Spinal cord (tissue), 10 donors: ENCODE measurements around the gene TREML2. TPM values are rescaled to one million over a fixed set of nuclear protein-coding genes. Genes with fewer than 3 reads are reported as not detected.

Experiments
- DNase-seq, 6 donors: peaks; one replicate each; pipeline versions ENCODE4 v3.0.0 to v3.0.0-alpha.2; 2013 to 2015; ENCODE audit warnings: low spot score in 6 of 6, low read depth in 4 of 6
- H3K27ac ChIP-seq: one replicate; pipeline ENCODE4 v1.5.1; 2013; ENCODE audit warnings: low read depth, low read length, control low read depth
- H3K27me3 ChIP-seq: one replicate; pipeline ENCODE4 v1.6.1; 2013; ENCODE audit warnings: low read length; ENCODE audit not compliant: control insufficient read depth, insufficient read depth
- H3K36me3 ChIP-seq: one replicate; pipeline ENCODE4 v1.6.1; 2013; ENCODE audit warnings: low read length; ENCODE audit not compliant: control insufficient read depth, insufficient read depth
- H3K4me1 ChIP-seq: one replicate; pipeline ENCODE4 v1.6.1; 2013; ENCODE audit warnings: low read length; ENCODE audit not compliant: control insufficient read depth, insufficient read depth
- H3K4me3 ChIP-seq: one replicate; pipeline ENCODE4 v1.5.1; 2013; ENCODE audit warnings: low read depth, low read length, control low read depth
- H3K9me3 ChIP-seq: one replicate; pipeline ENCODE4 v1.6.1; 2013; ENCODE audit warnings: low read length; ENCODE audit not compliant: control insufficient read depth, insufficient read depth
- WGBS: methylation state at CpG from one replicate; pipeline ENCODE4 v1.1.5; 2013; ENCODE audit warnings: missing lambda C conversion rate; ENCODE audit not compliant: insufficient coverage; 5-methylcytosine and 5-hydroxymethylcytosine counted together
- polyA plus RNA-seq, 2 donors: library from polyadenylated mRNA; unstranded; fragments of 120-200 nt; gene quantifications; one replicate each; pipeline ENCODE4 v1.2.1, GENCODE V29; 2013; ENCODE audit not compliant: insufficient read length in 2 of 2
- total RNA-seq, 2 donors: library from RNA; depleted of rRNA in 1 of 2; stranded (reverse); fragments of 120-200 nt in 1 of 2; fragments of >200 nt in 1 of 2; gene quantifications; one replicate each; pipeline versions ENCODE4 v1.2.3 to v1.2.4, GENCODE V29; 2013 to 2014
- donor health status: healthy.

TREML2 gene
- total and polyA plus RNA-seq, 4 donors: 0.11 to 0.40 TPM; not detected in 2

DNA sequence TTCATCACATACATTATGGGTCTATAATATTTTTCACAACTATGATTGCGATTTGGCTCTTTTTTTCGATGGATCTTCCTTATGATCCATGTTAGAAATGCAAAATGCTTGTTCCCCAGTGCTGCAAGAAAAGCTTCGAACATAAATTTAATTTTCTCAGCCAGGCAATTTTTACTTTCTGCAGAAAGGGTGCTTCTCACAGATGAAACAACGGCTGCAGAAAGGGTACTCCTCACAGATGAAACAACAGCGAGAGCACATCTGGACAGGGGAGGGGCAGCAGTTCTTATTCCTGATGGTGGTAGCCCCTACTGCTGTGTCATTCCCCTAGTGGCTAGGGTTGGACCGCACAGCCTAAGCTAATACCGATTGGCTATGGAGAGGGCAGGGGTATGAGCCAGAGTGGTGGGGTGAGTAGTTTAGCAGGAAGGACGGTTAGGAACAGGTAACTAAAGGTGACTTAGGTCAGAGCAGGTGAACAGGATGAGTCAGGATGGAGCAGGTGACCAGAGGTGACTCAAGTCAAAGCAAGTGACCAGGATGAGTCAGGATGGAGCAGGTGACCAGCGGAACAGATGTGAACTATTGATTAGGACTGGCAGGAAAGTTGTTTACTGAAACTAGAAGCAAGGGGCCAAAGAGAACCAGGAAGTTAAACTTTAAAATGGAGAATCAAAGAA, 13.8 kb upstream of the TREML2 start:
- no peaks in the 10 kb centered on the region for H3K9me3 ChIP-seq
- no peaks in the 10 kb centered on the region for H3K27me3 ChIP-seq
- no peak overlapping the region for H3K4me3 ChIP-seq
- WGBS: 87% methylated on average over 9 of the region's 9 CpGs
- H3K27ac ChIP-seq: no peak overlapping the region
- H3K4me1 ChIP-seq: no peaks in the 10 kb centered on the region
- no peaks in the 10 kb centered on the region for H3K36me3 ChIP-seq
- no peak for DNase-seq

DNA sequence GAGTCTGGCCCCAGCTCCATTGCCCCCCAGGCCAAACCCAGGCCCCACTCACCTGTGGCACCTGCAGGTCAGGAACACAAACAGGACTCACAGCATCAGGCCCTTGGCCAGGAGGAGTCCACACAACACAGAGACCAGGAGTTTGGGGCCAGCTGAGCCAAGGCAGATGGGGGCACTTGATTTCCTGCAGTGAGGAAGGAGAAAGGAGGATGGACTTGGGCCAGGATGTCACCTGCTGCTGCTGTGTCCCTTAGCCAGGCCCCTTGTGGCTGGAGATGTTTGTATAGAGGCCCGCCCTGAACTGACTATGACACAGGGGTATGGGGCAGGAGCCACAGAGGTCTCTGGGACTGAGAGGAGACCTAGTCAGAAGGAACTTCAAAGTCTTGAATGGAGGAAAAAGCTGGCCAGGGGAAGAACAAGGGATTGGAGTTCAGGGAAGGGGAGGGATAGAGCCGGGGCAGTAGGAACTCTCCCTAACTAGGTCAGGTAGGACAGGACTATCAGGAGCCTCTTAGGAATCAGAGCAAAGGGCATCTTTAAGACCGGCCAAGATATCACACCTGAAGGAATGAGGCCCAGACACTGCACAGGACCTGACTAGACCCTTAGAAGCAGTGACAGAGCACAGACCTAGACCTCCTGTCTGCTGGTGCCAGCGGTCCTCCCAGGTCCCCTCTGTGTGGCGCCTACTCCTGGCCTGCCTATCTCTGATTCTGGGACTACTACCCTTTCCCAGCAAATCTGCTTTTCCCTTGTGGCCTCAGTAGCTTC, 8.8 kb upstream of the TREML2 start:
- no peak overlapping the region for H3K27ac ChIP-seq
- H3K36me3 ChIP-seq: no peaks in the 10 kb centered on the region
- no peaks in the 10 kb centered on the region for H3K4me1 ChIP-seq
- no peaks in the 10 kb centered on the region for H3K27me3 ChIP-seq
- H3K4me3 ChIP-seq: no peak overlapping the region
- 96% methylated on average over 4 of the region's 5 CpGs for WGBS
- DNase-seq: no peak
- peaks cover 1% of the 10 kb centered on the region for H3K9me3 ChIP-seq

- Histone ChIP-seq H3K27ac (no peak overlapping the region), H3K27me3 (no peaks in the 10 kb centered on the region), H3K9me3 (peaks cover 1% of the 10 kb centered on the region), H3K4me1 (no peaks in the 10 kb centered on the region), H3K4me3 (no peak overlapping the region), H3K36me3 (no peaks in the 10 kb centered on the region)
- 86% methylated on average over 4 of the region's 7 CpGs for WGBS
- no peak for DNase-seq
These were observed 7.6 kb upstream of the TREML2 start for GRCh38 chr6:41208439-41209106.

DNA sequence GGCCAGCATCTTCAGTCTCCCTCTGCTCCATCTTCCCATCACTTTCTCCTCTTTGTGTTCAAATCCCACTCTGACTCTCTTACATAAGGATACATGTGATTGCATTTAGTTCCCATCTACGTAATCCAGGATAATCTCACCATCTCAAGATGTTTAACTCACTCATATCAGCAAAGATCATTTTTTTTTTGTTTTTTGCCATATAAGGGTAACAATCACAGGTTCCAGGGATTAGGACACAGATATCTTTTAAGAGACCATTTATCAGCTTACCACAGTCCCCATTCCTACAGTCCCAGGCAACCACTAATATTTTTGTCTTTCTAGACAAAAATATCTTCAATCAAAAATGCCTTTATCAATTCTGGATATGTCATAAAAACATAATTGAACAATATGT, 3.2 kb upstream of the TREML2 start:
- H3K36me3 ChIP-seq: no peaks in the 10 kb centered on the region
- DNase-seq: no peak
- peaks cover 1% of the 10 kb centered on the region for H3K9me3 ChIP-seq
- WGBS: 80% methylated on average over 1 of the region's 1 CpG
- no peaks in the 10 kb centered on the region for H3K4me1 ChIP-seq
- H3K27me3 ChIP-seq: no peaks in the 10 kb centered on the region
- H3K4me3 ChIP-seq: no peak overlapping the region
- no peak overlapping the region for H3K27ac ChIP-seq

DNA sequence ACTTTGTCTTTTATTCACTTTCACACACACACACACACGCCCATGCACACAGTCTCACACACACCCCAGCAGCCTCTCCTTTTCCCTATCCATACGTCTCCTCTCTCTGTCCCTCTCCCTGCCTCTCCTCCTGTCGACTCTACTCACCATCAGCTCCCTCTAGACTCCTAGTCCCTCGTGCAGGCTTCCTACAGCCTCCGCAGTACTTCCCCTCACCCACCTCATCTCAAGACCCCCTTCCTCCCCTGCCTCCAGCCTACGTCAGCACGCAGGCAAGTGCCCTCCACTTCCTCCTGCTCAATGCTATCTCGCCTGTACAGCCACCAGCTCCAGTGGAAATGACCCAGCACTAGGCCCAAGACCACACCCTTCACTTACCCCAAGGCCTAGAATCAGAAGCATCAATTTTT, 820 bp upstream of the TREML2 start:
- WGBS: 69% methylated on average over 8 of the region's 8 CpGs
- Histone ChIP-seq H3K27me3 (no peaks in the 10 kb centered on the region), H3K4me1 (no peaks in the 10 kb centered on the region), H3K36me3 (no peaks in the 10 kb centered on the region), H3K4me3 (no peak overlapping the region), H3K9me3 (no peaks in the 10 kb centered on the region), H3K27ac (no peak overlapping the region)
- DNase-seq: no peak

- H3K27ac ChIP-seq: no peak overlapping the region
These were observed 551 bp downstream of the TREML2 start for GRCh38 chr6:41200296-41200900.

DNA sequence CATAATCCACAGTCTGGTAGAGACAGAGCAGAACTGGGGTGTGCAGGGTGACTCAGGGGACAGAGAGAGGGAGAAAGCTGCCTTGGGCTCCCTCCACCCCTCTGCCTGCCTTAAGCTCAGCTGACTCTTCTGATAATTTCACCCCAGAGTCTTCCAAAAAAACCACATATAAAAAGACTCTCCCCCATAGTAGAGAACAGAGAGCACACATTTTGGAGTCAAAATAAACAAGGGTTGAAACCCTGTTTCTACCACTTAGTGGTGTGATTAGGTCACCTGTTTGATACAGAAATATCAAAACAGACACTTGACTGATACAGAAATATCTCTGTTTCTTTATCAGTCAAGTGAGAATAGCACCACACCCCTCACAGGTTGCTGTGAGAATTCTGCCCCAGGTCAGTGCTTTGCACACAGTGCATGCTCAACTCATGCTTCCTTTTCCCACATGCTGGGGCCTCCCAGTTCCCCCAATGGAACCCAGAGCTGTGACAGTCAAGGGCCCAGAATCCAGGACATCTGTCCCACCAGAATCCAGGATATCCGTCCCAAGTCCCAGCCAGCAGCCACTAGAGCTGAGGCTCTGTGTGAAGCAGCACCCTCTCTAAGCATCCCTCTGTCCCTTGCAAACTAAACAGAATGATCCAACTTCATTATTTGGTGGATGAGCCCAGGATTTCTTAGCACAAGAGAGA, 1.2 kb downstream of the TREML2 start:
- Histone ChIP-seq H3K4me1 (no peaks in the 10 kb centered on the region), H3K4me3 (no peak overlapping the region), H3K27me3 (no peaks in the 10 kb centered on the region), H3K36me3 (no peaks in the 10 kb centered on the region), H3K9me3 (no peaks in the 10 kb centered on the region), H3K27ac (no peak overlapping the region)
- DNase-seq: no peak
- WGBS: 89% methylated on average over 1 of the region's 1 CpG

More at GRCh38 chr6:41200296-41200900, 551 bp downstream of the TREML2 start:
- Histone ChIP-seq H3K4me1 (no peaks in the 10 kb centered on the region), H3K4me3 (no peak overlapping the region), H3K9me3 (no peaks in the 10 kb centered on the region), H3K27me3 (no peaks in the 10 kb centered on the region), H3K36me3 (no peaks in the 10 kb centered on the region)
- WGBS: no CpG with 5 or more reads among the region's 2 CpGs
- DNase-seq: peak in 4 of 6 donors; percentile 0 to 40 (median 4)

GRCh38 chr6:41197234-41197633, 3.7 kb downstream of the TREML2 start:
- H3K4me1 ChIP-seq: no peaks in the 10 kb centered on the region
- H3K27me3 ChIP-seq: no peaks in the 10 kb centered on the region
- H3K4me3 ChIP-seq: no peak overlapping the region
- DNase-seq: no peak
- H3K27ac ChIP-seq: no peak overlapping the region
- no peaks in the 10 kb centered on the region for H3K9me3 ChIP-seq
- H3K36me3 ChIP-seq: no peaks in the 10 kb centered on the region
- no CpG with 5 or more reads among the region's 3 CpGs for WGBS

- Histone ChIP-seq H3K36me3 (no peaks in the 10 kb centered on the region), H3K4me1 (no peaks in the 10 kb centered on the region), H3K27me3 (no peaks in the 10 kb centered on the region), H3K9me3 (no peaks in the 10 kb centered on the region), H3K4me3 (no peak overlapping the region), H3K27ac (no peak overlapping the region)
- no peak for DNase-seq
- 98% methylated on average over 3 of the region's 3 CpGs for WGBS
These were observed 6.6 kb downstream of the TREML2 start for GRCh38 chr6:41194386-41194785.
